Breast epithelium (tissue), 3 donors: ENCODE results near the gene LDLRAD4.

Experiments used
- POLR2A ChIP-seq: fragments of 450-650 bp; IDR thresholded peaks from one replicate; pipeline ENCODE4 v1.6.1; 2016; ENCODE audit warnings: antibody characterized with exemption, mild to moderate bottlenecking, moderate library complexity
- POLR2AphosphoS5 ChIP-seq, 3 donors: sonication (generic); formaldehyde crosslinking; IDR thresholded peaks; one replicate each; pipeline ENCODE4 v1.6.1; 2017; ENCODE audit warnings: antibody characterized with exemption in 3 of 3
- TF ChIP-seq, protein P1 (sequence below), 3 donors: fragments of 450-650 bp; IDR thresholded peaks; one replicate each; pipeline ENCODE4 v1.5.1; 2016 to 2017; ENCODE audit warnings: antibody characterized with exemption in 3 of 3, mild to moderate bottlenecking in 3 of 3, moderate library complexity in 3 of 3

DNA sequence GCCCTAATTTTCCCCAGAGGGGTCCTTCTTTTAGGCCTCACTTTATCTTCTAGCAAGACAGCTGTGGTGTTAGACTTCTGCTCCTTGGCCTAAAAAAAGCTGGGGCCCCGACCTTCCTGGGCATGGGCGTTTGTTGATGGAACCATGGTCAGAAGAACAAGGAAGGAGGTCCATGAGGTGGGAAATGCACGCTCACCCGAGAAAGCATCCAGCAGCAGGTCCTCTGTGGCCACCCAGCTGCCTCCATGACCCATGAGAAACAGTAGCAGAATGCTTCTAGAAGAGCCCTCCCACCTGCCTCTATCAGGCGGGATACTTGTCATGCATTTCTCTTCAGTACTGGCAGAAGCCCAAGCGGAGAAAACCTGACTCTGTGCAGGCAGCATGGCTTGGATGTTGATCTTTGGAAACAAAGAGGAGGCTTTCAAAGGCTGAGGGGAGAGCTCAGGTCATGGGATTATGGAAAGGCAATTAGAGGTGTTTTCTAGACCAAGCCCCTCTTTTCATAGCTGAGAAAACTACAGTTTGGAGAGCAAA, 258.7 kb downstream of the LDLRAD4 start:
- TF ChIP-seq, protein P1, sequence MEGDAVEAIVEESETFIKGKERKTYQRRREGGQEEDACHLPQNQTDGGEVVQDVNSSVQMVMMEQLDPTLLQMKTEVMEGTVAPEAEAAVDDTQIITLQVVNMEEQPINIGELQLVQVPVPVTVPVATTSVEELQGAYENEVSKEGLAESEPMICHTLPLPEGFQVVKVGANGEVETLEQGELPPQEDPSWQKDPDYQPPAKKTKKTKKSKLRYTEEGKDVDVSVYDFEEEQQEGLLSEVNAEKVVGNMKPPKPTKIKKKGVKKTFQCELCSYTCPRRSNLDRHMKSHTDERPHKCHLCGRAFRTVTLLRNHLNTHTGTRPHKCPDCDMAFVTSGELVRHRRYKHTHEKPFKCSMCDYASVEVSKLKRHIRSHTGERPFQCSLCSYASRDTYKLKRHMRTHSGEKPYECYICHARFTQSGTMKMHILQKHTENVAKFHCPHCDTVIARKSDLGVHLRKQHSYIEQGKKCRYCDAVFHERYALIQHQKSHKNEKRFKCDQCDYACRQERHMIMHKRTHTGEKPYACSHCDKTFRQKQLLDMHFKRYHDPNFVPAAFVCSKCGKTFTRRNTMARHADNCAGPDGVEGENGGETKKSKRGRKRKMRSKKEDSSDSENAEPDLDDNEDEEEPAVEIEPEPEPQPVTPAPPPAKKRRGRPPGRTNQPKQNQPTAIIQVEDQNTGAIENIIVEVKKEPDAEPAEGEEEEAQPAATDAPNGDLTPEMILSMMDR (IDR thresholded peaks at IDR 0.05): no peak
- TF ChIP-seq POLR2AphosphoS5 (IDR thresholded peaks at IDR 0.05) (no peak), POLR2A (no peak)
